Measurements from ENCODE around the gene TCP11X2.
"Not testable (repeated sequence)": the region's sequence is repeated elsewhere in the genome, so short reads cannot be mapped to it uniquely, and the experiment has no call there.

The TCP11X2 gene

DNA sequence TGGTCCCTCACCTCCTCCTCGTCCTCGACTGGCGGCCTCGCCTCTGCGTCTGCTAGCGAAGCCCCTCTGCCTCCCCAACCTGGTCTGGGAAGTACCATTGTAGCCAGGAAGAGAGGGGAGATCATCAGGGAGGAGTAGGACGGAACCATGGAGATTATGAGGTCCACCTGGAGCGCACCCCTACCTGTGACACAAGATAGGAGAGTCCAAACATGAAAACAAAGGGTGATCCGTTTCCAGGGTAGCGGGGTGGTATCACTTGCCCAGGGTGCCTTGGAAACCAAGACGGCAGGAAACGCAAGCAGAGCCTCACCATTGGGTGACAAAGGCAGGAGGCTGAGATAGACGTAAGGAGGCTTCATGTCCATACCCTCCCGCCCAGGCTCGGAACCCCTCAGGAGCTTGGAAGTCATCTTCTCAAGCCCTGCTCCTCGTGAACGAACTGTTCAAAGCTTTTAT lies at the start of gene TCP11X2:
TSS of gene TCP11X2 (minus strand) at position 51 of the 459 bp plus-strand sequence.
- H3K4me3 ChIP-seq (ENCODE audit: low read depth, low read length), result not testable (repeated sequence)

DNA sequence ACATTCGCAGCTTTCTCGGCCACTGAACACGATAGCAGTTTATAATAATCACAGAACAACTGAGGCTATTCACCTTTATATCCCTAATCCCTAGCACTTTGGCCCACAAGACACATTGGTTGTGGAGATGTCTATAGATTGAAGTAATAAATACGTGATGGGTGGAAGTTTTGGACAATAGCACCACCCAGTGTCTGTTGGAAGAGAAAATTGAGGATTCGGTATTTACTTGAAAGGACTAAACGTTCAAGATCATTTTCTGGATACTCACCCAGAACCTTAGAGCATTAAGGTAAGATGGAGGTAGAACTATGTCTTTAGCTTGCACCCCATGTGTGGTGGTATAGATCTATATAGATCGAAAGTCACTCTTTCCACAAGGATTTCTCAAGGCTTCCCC lies 45.7 kb upstream of the TCP11X2 start:
- TF ChIP-seq, protein P1, sequence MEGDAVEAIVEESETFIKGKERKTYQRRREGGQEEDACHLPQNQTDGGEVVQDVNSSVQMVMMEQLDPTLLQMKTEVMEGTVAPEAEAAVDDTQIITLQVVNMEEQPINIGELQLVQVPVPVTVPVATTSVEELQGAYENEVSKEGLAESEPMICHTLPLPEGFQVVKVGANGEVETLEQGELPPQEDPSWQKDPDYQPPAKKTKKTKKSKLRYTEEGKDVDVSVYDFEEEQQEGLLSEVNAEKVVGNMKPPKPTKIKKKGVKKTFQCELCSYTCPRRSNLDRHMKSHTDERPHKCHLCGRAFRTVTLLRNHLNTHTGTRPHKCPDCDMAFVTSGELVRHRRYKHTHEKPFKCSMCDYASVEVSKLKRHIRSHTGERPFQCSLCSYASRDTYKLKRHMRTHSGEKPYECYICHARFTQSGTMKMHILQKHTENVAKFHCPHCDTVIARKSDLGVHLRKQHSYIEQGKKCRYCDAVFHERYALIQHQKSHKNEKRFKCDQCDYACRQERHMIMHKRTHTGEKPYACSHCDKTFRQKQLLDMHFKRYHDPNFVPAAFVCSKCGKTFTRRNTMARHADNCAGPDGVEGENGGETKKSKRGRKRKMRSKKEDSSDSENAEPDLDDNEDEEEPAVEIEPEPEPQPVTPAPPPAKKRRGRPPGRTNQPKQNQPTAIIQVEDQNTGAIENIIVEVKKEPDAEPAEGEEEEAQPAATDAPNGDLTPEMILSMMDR (IDR thresholded peaks at IDR 0.05; ENCODE audit: low read depth, low read length), result no peak
- no peak overlapping the region for H3K4me3 ChIP-seq (ENCODE audit: low read depth, low read length)

DNA sequence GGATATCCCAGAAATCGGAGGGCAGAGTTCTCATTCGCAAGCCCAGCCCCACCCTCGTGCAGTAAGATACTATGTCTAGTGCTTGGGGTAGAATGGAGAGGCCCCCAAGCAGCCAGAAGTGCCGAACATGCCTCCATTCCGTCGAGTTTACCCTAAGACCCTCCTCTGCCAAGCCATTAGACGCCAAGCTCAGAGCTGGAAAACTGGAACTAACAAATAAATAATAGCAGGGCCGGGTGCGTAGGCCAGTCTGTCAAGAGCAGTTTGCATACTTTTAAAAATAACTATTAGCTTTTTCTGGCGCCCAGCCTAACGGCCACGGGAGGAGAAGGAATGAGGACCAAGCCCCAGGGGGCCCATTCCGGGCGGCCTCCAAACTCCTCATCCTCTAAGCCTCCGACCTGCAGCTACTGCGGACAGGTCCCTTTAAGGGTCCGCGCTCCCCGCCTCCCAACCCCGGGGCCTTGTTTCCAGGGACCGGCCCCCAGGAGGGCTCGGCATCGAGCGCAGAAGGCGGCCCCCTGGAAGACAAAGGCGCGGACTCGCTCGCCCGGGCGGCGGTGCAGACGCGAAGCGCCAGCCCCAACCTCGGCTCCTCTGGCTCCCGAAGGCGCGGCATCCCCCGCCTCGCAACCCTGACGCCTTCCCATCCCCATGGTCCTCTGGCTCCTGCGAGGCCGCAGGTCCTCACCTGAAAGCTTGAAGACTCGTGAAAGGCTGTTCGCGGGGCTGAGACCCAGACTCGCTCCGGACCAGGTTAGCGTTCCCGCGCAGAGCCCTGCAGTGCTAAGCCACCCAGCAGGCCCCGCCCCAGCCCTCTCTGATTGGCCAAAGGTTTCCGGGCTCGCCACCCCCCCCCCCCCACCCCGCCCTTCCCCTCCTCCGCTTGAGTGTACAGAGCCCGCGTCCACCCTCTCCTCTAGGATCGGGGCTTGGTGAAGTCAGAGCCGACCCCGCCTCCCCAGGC lies 44.6 kb upstream of the TCP11X2 start, which contains the start of gene TMSB15A:
TSS of gene TMSB15A (minus strand) at position 765 of the 967 bp plus-strand sequence.
- TF ChIP-seq, protein P1 (IDR thresholded peaks at IDR 0.05; ENCODE audit: low read depth, low read length), result no peak
- peak within 1 kb of the TSS; percentile 59 for H3K4me3 ChIP-seq (ENCODE audit: low read depth, low read length)

DNA sequence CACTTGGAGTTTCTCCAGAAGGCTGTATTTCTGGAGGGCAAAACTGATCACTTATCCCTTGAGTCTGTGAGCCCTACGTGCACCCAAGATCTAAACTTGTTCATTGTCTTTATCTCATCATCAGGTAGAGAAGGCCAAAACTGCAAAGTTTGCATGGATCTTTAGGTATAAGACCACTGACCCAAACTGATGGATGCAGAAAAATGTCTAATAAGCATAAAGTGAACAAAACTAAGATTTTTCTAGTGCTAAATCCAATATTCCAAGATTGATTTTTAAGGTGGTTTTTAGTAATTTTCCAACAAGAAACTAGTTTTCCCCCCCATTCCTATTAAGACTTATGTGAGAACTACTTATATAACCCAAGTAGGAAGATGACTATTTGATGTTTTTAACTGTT lies 42.9 kb upstream of the TCP11X2 start:
- TF ChIP-seq, protein P1 (IDR thresholded peaks at IDR 0.05; ENCODE audit: low read depth, low read length), result no peak
- H3K4me3 ChIP-seq (ENCODE audit: low read depth, low read length), result no peak overlapping the region

DNA sequence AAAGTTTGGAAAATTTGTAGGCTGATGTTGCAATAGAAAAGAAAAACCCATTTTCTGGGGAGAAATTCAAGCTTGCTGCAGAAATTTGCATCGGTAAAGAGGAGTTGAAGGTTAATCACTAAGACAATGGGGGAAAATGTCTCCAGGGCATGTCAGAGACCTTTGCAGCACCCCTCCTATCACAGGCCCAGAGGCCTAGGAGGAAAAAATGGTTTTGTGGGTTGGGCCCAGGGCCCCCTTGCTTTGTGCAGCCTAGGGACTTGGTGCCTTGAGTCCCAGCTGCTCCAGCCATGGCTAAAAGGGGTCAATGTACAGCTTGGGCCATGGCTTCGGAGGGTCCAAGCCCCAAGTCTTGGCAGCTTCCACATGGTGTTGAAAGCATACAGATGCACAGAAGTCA lies 27.1 kb upstream of the TCP11X2 start:
- TF ChIP-seq, protein P1 (IDR thresholded peaks at IDR 0.05; ENCODE audit: low read depth, low read length), result no peak
- no peak overlapping the region for H3K4me3 ChIP-seq (ENCODE audit: low read depth, low read length)

DNA sequence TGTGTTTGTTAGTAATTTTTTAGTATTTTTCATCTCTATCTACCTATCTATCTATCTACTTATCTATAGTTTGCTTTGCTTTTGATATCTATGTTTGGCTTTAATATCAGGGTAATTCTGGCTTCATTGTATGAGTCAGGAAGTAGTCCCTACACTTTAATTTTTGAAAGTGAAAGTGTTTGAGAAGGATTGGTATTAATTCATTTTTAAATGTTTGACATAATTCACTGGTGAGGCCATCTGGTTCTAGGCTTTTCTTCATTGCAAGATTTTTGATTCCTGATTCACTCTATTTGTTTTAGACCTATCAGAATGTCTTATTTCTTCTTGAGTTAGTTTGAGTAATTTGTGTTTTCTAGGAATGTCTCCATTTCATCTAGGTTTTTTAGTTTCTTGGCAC lies 20.2 kb upstream of the TCP11X2 start:
- TF ChIP-seq, protein P1 (IDR thresholded peaks at IDR 0.05; ENCODE audit: low read depth, low read length), result no peak
- H3K4me3 ChIP-seq (ENCODE audit: low read depth, low read length), result no peak overlapping the region

DNA sequence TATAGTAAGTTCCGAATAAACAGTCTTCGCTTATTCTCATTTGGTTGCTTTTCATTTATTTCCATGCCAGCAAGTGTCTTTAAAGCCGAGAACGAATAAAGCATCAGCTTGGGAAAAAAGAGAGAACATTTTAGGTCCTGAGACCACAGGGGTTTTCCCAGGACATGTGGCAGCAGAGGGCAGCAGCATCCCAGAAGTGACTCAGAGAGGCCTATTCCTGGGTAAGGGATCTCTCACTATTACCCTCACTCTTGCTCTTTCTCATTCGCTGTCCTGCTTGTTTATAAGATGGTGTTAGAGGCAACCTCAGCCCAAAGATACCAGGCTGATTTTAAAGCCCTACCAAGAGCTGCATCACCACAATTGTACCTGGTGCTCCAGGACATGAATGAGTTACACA lies 7.2 kb upstream of the TCP11X2 start:
- H3K4me3 ChIP-seq (ENCODE audit: low read depth, low read length), result not testable (repeated sequence)

DNA sequence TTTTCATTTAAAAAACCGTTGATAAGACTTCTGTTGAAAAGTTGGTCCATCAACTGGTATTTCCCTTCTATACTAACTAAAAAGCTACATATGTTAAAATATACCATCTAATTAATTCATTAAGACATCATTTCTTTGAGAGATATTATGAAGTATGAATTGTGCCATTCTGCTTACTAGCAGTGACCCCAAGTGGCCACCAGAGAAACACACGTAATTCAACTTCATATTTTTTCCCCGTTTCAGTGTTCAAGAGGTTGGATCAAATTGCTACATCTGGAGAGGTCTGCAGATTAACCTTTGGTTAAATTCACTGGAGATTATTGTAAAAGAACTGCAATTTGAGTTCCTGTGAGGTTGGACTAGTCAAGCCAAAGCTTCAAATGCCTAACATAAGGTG lies 1.4 kb downstream of the TCP11X2 start:
- H3K4me3 ChIP-seq (ENCODE audit: low read depth, low read length), result not testable (repeated sequence)

DNA sequence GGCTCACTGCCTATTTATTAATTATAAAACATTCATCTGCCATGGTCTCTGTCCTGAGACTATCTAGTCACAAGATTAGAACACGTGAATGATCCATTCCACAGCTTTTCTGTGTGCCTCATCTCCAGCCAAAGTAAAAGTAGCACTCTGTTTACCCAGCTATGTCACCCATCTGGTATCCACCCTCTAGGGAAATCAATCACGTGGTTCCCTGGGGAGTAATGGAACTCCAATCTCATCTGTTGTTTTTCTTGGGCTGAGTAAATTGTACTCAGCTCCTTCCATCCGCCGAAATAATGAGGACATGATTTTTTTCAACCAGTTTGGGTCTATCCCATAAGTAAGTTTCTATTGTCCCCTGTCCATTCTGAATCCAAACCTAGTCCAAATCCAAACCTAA lies 13.0 kb downstream of the TCP11X2 start:
- H3K4me3 ChIP-seq (ENCODE audit: low read depth, low read length), result not testable (repeated sequence)

DNA sequence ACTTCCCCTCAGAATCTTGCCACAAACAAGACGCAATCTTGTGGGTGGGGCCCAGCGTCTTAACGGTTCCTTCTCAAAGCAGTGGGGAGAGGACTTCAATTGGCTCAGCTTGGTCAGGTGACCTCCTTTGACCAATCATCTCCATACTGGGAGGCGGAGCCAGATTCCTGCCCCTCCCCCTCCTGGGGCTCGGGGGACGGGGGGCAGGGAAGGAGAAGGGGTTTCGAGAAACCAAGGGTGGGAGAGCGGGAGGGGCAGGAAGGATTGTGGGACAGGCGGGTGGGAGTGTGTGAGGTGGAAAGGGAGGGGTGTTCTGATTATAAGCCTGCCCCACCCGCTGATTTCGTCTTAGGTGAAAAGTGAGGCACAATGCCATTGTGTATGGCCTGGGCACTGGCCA lies 31.7 kb downstream of the TCP11X2 start, which contains the start of gene NXF2B:
TSS of gene NXF2B (minus strand) at position 101 of the 400 bp plus-strand sequence. CDS start 59,972 bp downstream, outside the sequence.
- not testable (repeated sequence) for H3K4me3 ChIP-seq (ENCODE audit: low read depth, low read length)

DNA sequence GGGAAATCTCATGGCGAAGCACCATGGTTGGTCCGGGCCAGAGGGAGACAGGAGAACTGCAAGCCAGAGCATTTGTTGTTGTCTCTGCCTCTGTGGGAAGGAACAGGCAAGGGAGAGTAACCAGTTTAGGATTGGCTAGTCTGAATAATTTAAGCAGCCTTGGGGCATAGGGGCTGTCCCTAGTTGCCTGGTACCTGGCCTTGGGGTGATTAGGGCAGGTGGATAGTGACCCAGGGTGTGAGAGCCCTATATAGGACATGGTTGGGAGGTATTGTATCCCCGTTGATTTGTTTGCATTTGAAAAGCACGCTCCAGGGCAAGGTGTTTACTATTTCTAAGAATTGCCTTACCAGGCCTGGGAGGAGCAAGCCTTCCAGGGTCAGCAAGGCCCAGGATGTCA lies 57.1 kb downstream of the TCP11X2 start:
- H3K4me3 ChIP-seq (ENCODE audit: low read depth, low read length), result not testable (repeated sequence)

Measured in WI38 (cell line).